BE2C (cell line): ENCODE measurements around the gene ZNF133.
"Not testable (repeated sequence)": the region's sequence is repeated elsewhere in the genome, so short reads cannot be mapped to it uniquely, and the experiment has no call there.

Experiments used
- DNase-seq: peaks from one replicate; pipeline ENCODE4 v3.0.0-alpha.2; 2020
- H3K27me3 ChIP-seq: fragments of 250-450 bp; sonication (Bioruptor Pico); 2 replicates; pipeline ENCODE4 v1.5.1; 2020; ENCODE audit warnings: mild to moderate bottlenecking
- H3K36me3 ChIP-seq: fragments of 250-450 bp; sonication (Bioruptor Pico); 2 replicates; pipeline ENCODE4 v1.5.1; 2020; ENCODE audit warnings: mild to moderate bottlenecking
- H3K4me1 ChIP-seq: fragments of 250-450 bp; sonication (Bioruptor Pico); 2 replicates; pipeline ENCODE4 v1.5.1; 2020
- H3K4me3 ChIP-seq: 2 replicates; pipeline ENCODE4 v1.5.1; 2011; ENCODE audit warnings: low read depth, low read length
- H3K9me3 ChIP-seq: fragments of 250-450 bp; sonication (Bioruptor Pico); 2 replicates; pipeline ENCODE4 v1.5.1; 2020
- CTCF ChIP-seq: IDR thresholded peaks from 2 replicates; pipeline ENCODE4 v1.5.1; 2012; ENCODE audit warnings: mild to moderate bottlenecking, low read depth, low read length

ZNF133 gene

GRCh38 chr20:18265441-18265840 is 22.9 kb upstream of the ZNF133 start:
- DNase-seq = no peak
- H3K4me1 ChIP-seq = no peaks in the 10 kb centered on the region
- H3K27me3 ChIP-seq = peaks cover 18% of the 10 kb centered on the region
- no peak for TF ChIP-seq CTCF
- no peaks in the 10 kb centered on the region for H3K9me3 ChIP-seq
- H3K4me3 ChIP-seq = no peak overlapping the region
- H3K36me3 ChIP-seq = no peaks in the 10 kb centered on the region

GRCh38 chr20:18266282-18266681 is 22.0 kb upstream of the ZNF133 start:
- no peaks in the 10 kb centered on the region for H3K36me3 ChIP-seq
- peaks cover 18% of the 10 kb centered on the region for H3K27me3 ChIP-seq
- H3K4me1 ChIP-seq = no peaks in the 10 kb centered on the region
- no peak for DNase-seq
- no peaks in the 10 kb centered on the region for H3K9me3 ChIP-seq
- no peak for TF ChIP-seq CTCF
- no peak overlapping the region for H3K4me3 ChIP-seq

GRCh38 chr20:18267815-18268214 is 20.5 kb upstream of the ZNF133 start:
- Histone ChIP-seq H3K9me3 (no peaks in the 10 kb centered on the region), H3K4me3 (no peak overlapping the region), H3K4me1 (no peaks in the 10 kb centered on the region), H3K36me3 (no peaks in the 10 kb centered on the region), H3K27me3 (peaks cover 21% of the 10 kb centered on the region)
- DNase-seq = no peak
- TF ChIP-seq CTCF = no peak

- Histone ChIP-seq H3K9me3 (no peaks in the 10 kb centered on the region; the same call in 1 of the 2 replicates), H3K36me3 (no peaks in the 10 kb centered on the region), H3K27me3 (peaks cover 33% of the 10 kb centered on the region), H3K4me3 (no peak overlapping the region), H3K4me1 (no peaks in the 10 kb centered on the region)
- DNase-seq = no peak
- TF ChIP-seq CTCF = no peak
Measured at GRCh38 chr20:18271160-18271559, 17.2 kb upstream of the ZNF133 start.

GRCh38 chr20:18272451-18272850 is 15.9 kb upstream of the ZNF133 start:
- Histone ChIP-seq H3K9me3 (no peaks in the 10 kb centered on the region; the same call in 1 of the 2 replicates), H3K4me3 (no peak overlapping the region), H3K27me3 (peaks cover 33% of the 10 kb centered on the region), H3K36me3 (no peaks in the 10 kb centered on the region), H3K4me1 (no peaks in the 10 kb centered on the region)
- DNase-seq = no peak
- peak; percentile 17; the same call in 1 of the 2 replicates for TF ChIP-seq CTCF

GRCh38 chr20:18273738-18274137 is 14.6 kb upstream of the ZNF133 start:
- Histone ChIP-seq H3K27me3 (peaks cover 27% of the 10 kb centered on the region), H3K4me1 (no peaks in the 10 kb centered on the region), H3K4me3 (no peak overlapping the region), H3K36me3 (no peaks in the 10 kb centered on the region), H3K9me3 (no peaks in the 10 kb centered on the region; the same call in 1 of the 2 replicates)
- no peak for DNase-seq
- no peak for TF ChIP-seq CTCF

GRCh38 chr20:18275960-18276359 is 12.4 kb upstream of the ZNF133 start:
- H3K9me3 ChIP-seq, H3K36me3 ChIP-seq, DNase-seq, H3K4me1 ChIP-seq, H3K4me3 ChIP-seq: not testable (repeated sequence)
- H3K27me3 ChIP-seq = peaks cover 47% of the 10 kb centered on the region
